Neural cell (in vitro differentiated cells): Measurements from ENCODE around the gene APH1B. TPM values are rescaled to one million over a fixed set of nuclear protein-coding genes. Genes with fewer than 3 reads are reported as not detected.
"Not testable (repeated sequence)": the region's sequence is repeated elsewhere in the genome, so short reads cannot be mapped to it uniquely, and the experiment has no call there.

Experiments used
- H2AFZ ChIP-seq: fragments of 200-600, 300-800 bp; sonication (generic), shearing (Covaris generic); 2 replicates; pipeline ENCODE4 v1.6.0; 2014; ENCODE audit warnings: low read depth, mild to moderate bottlenecking, antibody characterized with exemption, low read length, moderate library complexity
- H3F3A ChIP-seq: fragments of 200-600 bp; shearing (Covaris generic); 2 replicates; pipeline ENCODE4 v1.6.1; 2016; ENCODE audit warnings: mild to moderate bottlenecking, moderate library complexity, mixed read lengths, antibody characterized with exemption, low read length; ENCODE audit not compliant: insufficient read depth, poor library complexity, severe bottlenecking
- H3K27ac ChIP-seq: fragments of 200-600, 300-800 bp; sonication (generic), shearing (Covaris generic); 2 replicates; pipeline ENCODE4 v1.5.1; 2014; ENCODE audit warnings: mild to moderate bottlenecking, low read length, moderate library complexity
- H3K27me3 ChIP-seq: fragments of 300-800, 200-600 bp; sonication (generic), shearing (Covaris generic); 2 replicates; pipeline ENCODE4 v1.6.0; 2014; ENCODE audit warnings: mild to moderate bottlenecking, low read depth, low read length, moderate library complexity; ENCODE audit not compliant: insufficient read depth
- H3K36me3 ChIP-seq: fragments of 300-800, 200-600 bp; sonication (generic), shearing (Covaris generic); 2 replicates; pipeline ENCODE4 v1.5.1; 2014; ENCODE audit warnings: mild to moderate bottlenecking, antibody characterized with exemption, low read length, moderate library complexity; ENCODE audit not compliant: insufficient read depth
- H3K4me2 ChIP-seq: fragments of 300-800, 200-600 bp; sonication (generic), shearing (Covaris generic); 2 replicates; pipeline ENCODE4 v1.6.0; 2014; ENCODE audit warnings: mild to moderate bottlenecking, low read length
- H3K4me3 ChIP-seq: fragments of 300-800, 200-600 bp; sonication (generic), shearing (Covaris generic); 2 replicates; pipeline ENCODE4 v1.5.1; 2014; ENCODE audit warnings: mild to moderate bottlenecking, low read length, moderate library complexity
- H3K79me2 ChIP-seq: fragments of 200-600 bp; shearing (Covaris generic); replicated peaks from 2 replicates; pipeline ENCODE4 v1.6.0; 2014; ENCODE audit warnings: mild to moderate bottlenecking, low read length, moderate library complexity; ENCODE audit not compliant: insufficient read depth
- H3K9ac ChIP-seq: fragments of 300-800, 200-600 bp; sonication (generic), shearing (Covaris generic); 2 replicates; pipeline ENCODE4 v1.6.1; 2016; ENCODE audit warnings: mild to moderate bottlenecking, low read length, mixed read lengths
- H3K9me2 ChIP-seq: fragments of 200-600 bp; shearing (Covaris generic); 2 replicates; pipeline ENCODE4 v1.6.1; 2016; ENCODE audit warnings: mild to moderate bottlenecking, low read length, mixed read lengths; ENCODE audit not compliant: insufficient read depth
- H3K9me3 ChIP-seq: fragments of 200-600, 300-800 bp; sonication (generic), shearing (Covaris generic); 2 replicates; pipeline ENCODE4 v1.6.1; 2016; ENCODE audit warnings: mild to moderate bottlenecking, mixed run types, low read length, moderate library complexity, mixed read lengths
- H4K20me1 ChIP-seq: fragments of 200-600 bp; shearing (Covaris generic); 2 replicates; pipeline ENCODE4 v1.6.1; 2016; ENCODE audit warnings: mild to moderate bottlenecking, mixed run types; ENCODE audit not compliant: insufficient read depth
- CTCF ChIP-seq: fragments of 450-650 bp; IDR thresholded peaks from 2 replicates; pipeline ENCODE4 v1.5.1; 2014; ENCODE audit warnings: antibody characterized with exemption, mild to moderate bottlenecking, moderate library complexity; ENCODE audit not compliant: poor library complexity, severe bottlenecking
- EZH2 ChIP-seq: fragments of 200-600, 300-800 bp; shearing (Covaris generic), sonication (generic); IDR thresholded peaks from 2 replicates; pipeline ENCODE4 v1.6.1; 2014; ENCODE audit warnings: antibody characterized with exemption, low read length, borderline replicate concordance, mild to moderate bottlenecking; ENCODE audit not compliant: insufficient read depth, poor library complexity, severe bottlenecking
- MXI1 ChIP-seq: fragments of 450-650 bp; conservative IDR thresholded peaks from 2 replicates; pipeline ENCODE4 v1.6.1; 2014; ENCODE audit warnings: antibody characterized with exemption, mild to moderate bottlenecking; ENCODE audit not compliant: poor library complexity, severe bottlenecking
- POLR2AphosphoS5 ChIP-seq: IDR thresholded peaks from 2 replicates; pipeline ENCODE4 v1.6.1; 2012
- RAD21 ChIP-seq: fragments of 450-650 bp; conservative IDR thresholded peaks from 2 replicates; pipeline ENCODE4 v1.6.1; 2014; ENCODE audit warnings: antibody characterized with exemption, mild to moderate bottlenecking, moderate library complexity
- SMC3 ChIP-seq: fragments of 450-650 bp; conservative IDR thresholded peaks from 2 replicates; pipeline ENCODE4 v1.6.1; 2014; ENCODE audit warnings: antibody characterized with exemption, mild to moderate bottlenecking, moderate library complexity; ENCODE audit not compliant: poor library complexity
- polyA plus RNA-seq: library from polyadenylated mRNA; depleted of rRNA; stranded (reverse); fragments of >200 nt; gene quantifications from 2 replicates; pipeline ENCODE4 v1.2.3, GENCODE V29; 2014

APH1B gene
- polyA plus RNA-seq, 1 donor from 2014 or later = 14.6 TPM

DNA sequence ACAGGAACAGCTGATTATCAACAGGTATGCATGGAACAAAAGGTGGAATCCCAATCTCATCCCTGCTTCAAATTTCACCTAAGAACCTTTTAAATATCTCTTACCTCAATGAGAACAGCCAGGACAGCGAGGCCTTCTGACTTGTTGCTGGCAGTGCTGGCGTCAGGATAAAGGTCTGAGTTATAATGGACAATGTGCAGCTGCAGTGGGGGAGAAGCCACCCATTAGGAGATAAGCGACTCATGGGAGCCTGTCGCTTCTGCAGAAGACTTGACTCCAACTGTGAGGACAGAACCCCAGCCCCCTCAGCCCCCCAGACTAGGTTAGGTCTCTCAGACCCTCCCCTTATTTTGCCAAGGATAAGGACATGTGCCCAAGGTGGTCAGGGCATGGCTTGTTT lies 64.5 kb downstream of the APH1B start:
- H3K9ac ChIP-seq = no peak overlapping the region
- H3K4me2 ChIP-seq = no peak overlapping the region
- no peak overlapping the region for H2AFZ ChIP-seq
- no peak for TF ChIP-seq CTCF
- TF ChIP-seq EZH2 = no peak
- TF ChIP-seq POLR2AphosphoS5 = no peak
- TF ChIP-seq MXI1 = no peak
- no peak for TF ChIP-seq RAD21
- no peaks in the 10 kb centered on the region for H4K20me1 ChIP-seq
- no peaks in the 10 kb centered on the region for H3K9me3 ChIP-seq
- H3K4me3 ChIP-seq = no peak overlapping the region
- no peaks in the 10 kb centered on the region for H3K36me3 ChIP-seq
- H3K79me2 ChIP-seq = no peaks in the 10 kb centered on the region
- no peaks in the 10 kb centered on the region for H3F3A ChIP-seq
- no peaks in the 10 kb centered on the region for H3K27me3 ChIP-seq
- H3K9me2 ChIP-seq = no peaks in the 10 kb centered on the region
- H3K27ac ChIP-seq = no peak overlapping the region

- not testable (repeated sequence) for H3K27ac ChIP-seq, H3K36me3 ChIP-seq, H3K4me3 ChIP-seq, H3K27me3 ChIP-seq, H3K9ac ChIP-seq, H2AFZ ChIP-seq, H3F3A ChIP-seq, H3K4me2 ChIP-seq, H3K9me3 ChIP-seq, H3K9me2 ChIP-seq, H3K79me2 ChIP-seq, H4K20me1 ChIP-seq
These were observed 65.7 kb downstream of the APH1B start for GRCh38 chr15:63342996-63343562.

DNA sequence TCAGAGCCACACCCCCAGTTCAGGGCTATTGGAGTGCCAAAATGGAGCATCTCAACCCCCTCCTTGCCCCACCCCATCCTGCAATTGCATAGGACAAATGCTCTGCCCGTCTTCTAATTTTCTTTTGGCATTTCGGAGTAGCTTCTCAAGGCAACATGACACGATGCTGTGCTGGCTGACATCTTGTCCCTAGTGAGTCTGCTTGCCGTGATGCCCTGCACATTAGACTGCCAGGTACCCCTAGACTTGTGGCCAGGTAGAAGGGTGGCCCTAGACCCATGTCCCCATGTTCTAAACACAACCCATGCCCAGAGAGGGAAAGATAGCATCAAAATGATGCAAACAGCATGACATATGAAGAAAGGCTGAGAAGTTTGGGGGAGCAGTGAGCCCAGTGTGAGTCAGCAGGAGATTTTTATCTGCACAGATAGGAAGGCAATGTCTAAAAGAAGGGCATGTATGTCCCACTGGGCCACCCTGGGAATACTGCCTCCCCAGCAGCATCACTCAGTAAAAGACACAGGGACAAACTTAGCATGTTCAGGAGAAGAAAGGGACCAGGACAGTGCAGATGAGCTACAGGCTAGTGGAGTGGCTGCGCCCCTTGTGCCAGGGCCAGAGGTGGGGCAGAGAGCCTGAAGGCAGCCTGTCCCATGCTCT lies 67.5 kb downstream of the APH1B start:
- H3K4me3 ChIP-seq = no peak overlapping the region
- no peaks in the 10 kb centered on the region for H3F3A ChIP-seq
- H3K9ac ChIP-seq = no peak overlapping the region
- TF ChIP-seq MXI1 (no peak), SMC3 (no peak)
- H3K79me2 ChIP-seq = no peaks in the 10 kb centered on the region
- no peaks in the 10 kb centered on the region for H4K20me1 ChIP-seq
- H2AFZ ChIP-seq = no peak overlapping the region
- no peaks in the 10 kb centered on the region for H3K36me3 ChIP-seq
- H3K27ac ChIP-seq = no peak overlapping the region
- no peaks in the 10 kb centered on the region for H3K9me3 ChIP-seq
- H3K4me2 ChIP-seq = no peak overlapping the region
- H3K27me3 ChIP-seq = no peaks in the 10 kb centered on the region
- H3K9me2 ChIP-seq = no peaks in the 10 kb centered on the region

DNA sequence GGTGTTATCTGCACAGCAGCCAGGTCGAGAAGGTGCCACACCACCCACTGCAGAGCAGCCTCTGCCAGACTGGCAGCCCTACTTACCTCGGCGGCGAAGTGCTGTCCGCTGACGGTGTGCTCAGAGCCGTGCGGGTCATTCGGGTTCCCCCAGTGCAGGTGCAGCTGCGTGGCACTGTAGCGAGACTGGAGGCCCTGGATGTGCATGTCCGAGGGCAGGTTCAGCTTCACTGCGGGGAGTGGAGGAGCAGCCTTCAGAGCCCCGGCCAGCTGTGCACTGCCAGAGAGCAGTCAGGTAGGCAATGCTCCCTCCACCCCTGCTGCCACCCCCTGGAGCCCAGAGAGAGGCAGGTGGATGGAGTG lies 68.0 kb downstream of the APH1B start:
- Histone ChIP-seq H3K9me2 (no peaks in the 10 kb centered on the region), H2AFZ (no peak overlapping the region), H3K9me3 (no peaks in the 10 kb centered on the region), H3K27me3 (no peaks in the 10 kb centered on the region), H3K79me2 (no peaks in the 10 kb centered on the region), H4K20me1 (no peaks in the 10 kb centered on the region), H3K9ac (no peak overlapping the region), H3K27ac (no peak overlapping the region), H3K4me3 (no peak overlapping the region), H3F3A (no peaks in the 10 kb centered on the region), H3K36me3 (no peaks in the 10 kb centered on the region), H3K4me2 (no peak overlapping the region)
- TF ChIP-seq CTCF (no peak), EZH2 (no peak)
